ENCODE measurements around the gene BRSK1.

DNA sequence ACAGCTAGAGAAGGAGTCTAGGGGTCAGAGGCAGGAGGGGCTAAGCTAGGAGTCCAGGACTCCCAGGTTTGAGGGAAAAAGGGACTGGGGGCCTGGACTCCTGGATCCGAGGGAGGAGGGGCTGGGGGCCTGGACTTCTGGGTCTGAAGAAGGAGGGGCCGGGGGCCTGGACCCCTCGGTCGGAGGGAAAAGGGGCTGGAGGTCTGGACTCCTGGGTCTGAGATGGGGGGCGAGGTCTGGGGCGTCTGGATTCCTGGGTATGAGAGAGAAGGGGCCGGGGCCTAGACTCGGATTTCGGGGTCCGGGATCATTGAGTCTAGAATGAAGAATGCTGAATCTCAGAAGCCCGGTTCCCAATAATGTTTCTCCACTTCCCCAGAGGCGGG lies 18.5 kb downstream of the BRSK1 start:
- TF ChIP-seq, protein P1, sequence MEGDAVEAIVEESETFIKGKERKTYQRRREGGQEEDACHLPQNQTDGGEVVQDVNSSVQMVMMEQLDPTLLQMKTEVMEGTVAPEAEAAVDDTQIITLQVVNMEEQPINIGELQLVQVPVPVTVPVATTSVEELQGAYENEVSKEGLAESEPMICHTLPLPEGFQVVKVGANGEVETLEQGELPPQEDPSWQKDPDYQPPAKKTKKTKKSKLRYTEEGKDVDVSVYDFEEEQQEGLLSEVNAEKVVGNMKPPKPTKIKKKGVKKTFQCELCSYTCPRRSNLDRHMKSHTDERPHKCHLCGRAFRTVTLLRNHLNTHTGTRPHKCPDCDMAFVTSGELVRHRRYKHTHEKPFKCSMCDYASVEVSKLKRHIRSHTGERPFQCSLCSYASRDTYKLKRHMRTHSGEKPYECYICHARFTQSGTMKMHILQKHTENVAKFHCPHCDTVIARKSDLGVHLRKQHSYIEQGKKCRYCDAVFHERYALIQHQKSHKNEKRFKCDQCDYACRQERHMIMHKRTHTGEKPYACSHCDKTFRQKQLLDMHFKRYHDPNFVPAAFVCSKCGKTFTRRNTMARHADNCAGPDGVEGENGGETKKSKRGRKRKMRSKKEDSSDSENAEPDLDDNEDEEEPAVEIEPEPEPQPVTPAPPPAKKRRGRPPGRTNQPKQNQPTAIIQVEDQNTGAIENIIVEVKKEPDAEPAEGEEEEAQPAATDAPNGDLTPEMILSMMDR (conservative IDR thresholded peaks at IDR 0.05 in 1 of 2, IDR thresholded peaks at IDR 0.05 in 1 of 2; ENCODE audit: low read depth in 1 of 2, low read length in 2 of 2), result no peak
- TF ChIP-seq EZH2 (IDR thresholded peaks at IDR 0.05; ENCODE audit: low read length, missing control alignments), result no peak

All from fibroblast of lung (primary cell).